SK-N-SH (cell line): ENCODE data around the gene FUCA1.

Experiments
- CTCF ChIP-seq: fragments of 200-600 bp; sonication (generic); IDR thresholded peaks from 2 replicates; pipeline ENCODE4 v1.6.1; 2017; ENCODE audit warnings: antibody characterized with exemption, mild to moderate bottlenecking, moderate library complexity
- EZH2phosphoT487 ChIP-seq: fragments of 200-600 bp; sonication (generic); IDR thresholded peaks from 2 replicates; pipeline ENCODE4 v1.6.1; 2017; ENCODE audit warnings: low read depth, mixed run types, mild to moderate bottlenecking, antibody characterized with exemption, moderate library complexity, borderline replicate concordance
- MEF2A ChIP-seq: IDR thresholded peaks from 2 replicates; pipeline ENCODE4 v1.4.0; 2012; ENCODE audit warnings: low read depth, borderline replicate concordance
- TF ChIP-seq, protein P1 (sequence below): IDR thresholded peaks from 2 replicates; pipeline ENCODE4 v1.6.1; 2012; ENCODE audit warnings: mild to moderate bottlenecking, low read depth, low read length, moderate library complexity

GRCh38 chr1:23878668-23879067, 10.6 kb upstream of the FUCA1 start:
- TF ChIP-seq, protein P1, sequence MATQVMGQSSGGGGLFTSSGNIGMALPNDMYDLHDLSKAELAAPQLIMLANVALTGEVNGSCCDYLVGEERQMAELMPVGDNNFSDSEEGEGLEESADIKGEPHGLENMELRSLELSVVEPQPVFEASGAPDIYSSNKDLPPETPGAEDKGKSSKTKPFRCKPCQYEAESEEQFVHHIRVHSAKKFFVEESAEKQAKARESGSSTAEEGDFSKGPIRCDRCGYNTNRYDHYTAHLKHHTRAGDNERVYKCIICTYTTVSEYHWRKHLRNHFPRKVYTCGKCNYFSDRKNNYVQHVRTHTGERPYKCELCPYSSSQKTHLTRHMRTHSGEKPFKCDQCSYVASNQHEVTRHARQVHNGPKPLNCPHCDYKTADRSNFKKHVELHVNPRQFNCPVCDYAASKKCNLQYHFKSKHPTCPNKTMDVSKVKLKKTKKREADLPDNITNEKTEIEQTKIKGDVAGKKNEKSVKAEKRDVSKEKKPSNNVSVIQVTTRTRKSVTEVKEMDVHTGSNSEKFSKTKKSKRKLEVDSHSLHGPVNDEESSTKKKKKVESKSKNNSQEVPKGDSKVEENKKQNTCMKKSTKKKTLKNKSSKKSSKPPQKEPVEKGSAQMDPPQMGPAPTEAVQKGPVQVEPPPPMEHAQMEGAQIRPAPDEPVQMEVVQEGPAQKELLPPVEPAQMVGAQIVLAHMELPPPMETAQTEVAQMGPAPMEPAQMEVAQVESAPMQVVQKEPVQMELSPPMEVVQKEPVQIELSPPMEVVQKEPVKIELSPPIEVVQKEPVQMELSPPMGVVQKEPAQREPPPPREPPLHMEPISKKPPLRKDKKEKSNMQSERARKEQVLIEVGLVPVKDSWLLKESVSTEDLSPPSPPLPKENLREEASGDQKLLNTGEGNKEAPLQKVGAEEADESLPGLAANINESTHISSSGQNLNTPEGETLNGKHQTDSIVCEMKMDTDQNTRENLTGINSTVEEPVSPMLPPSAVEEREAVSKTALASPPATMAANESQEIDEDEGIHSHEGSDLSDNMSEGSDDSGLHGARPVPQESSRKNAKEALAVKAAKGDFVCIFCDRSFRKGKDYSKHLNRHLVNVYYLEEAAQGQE, result no peak
- TF ChIP-seq CTCF (no peak), EZH2phosphoT487 (no peak), MEF2A (no peak)
